ENCODE measurements around the gene ARHGEF28.
A peak's percentile ranks its signal among the peaks of the same experiment; 100 is the strongest.

The ARHGEF28 gene

DNA sequence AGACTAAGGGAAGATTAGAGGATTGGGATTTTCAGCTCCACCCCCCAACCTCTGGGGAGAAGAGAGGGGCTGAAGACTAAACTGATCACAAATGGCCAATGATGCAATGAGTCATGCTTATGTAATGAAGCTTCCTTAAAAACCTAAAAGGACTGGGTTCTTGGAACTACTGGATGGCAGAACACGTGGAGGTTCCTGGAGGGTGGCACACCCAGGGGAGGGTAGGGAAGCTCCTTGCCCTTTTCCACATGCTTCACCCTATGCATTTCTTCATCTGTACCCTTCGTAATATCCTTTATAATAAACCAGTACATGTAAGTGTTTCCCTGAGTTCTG lies 48.6 kb downstream of the ARHGEF28 start:
- Histone ChIP-seq H3K9ac (ENCODE audit: low read length) (no peak overlapping the region), H3K4ac (ENCODE audit: low read depth, low read length) (no peak overlapping the region), H2AK5ac (ENCODE audit: low read length) (no peak overlapping the region), H3K23ac (ENCODE audit: low read length) (no peak overlapping the region), H3K18ac (ENCODE audit: low read length) (no peak overlapping the region), H2BK120ac (ENCODE audit: low read depth, low read length) (no peak overlapping the region), H2BK5ac (ENCODE audit: low read length) (no peak overlapping the region), H3K4me1 (ENCODE audit: control insufficient read depth, low read depth, low read length) (no peaks in the 10 kb centered on the region), H3K4me2 (ENCODE audit: low read length) (no peak overlapping the region), H3K27me3 (ENCODE audit: insufficient read depth, low read length, poor library complexity) (no peaks in the 10 kb centered on the region), H3K36me3 (ENCODE audit: control insufficient read depth, insufficient read depth, low read length) (no peaks in the 10 kb centered on the region), H3K79me1 (ENCODE audit: low read length) (no peaks in the 10 kb centered on the region), H4K8ac (ENCODE audit: low read depth, low read length) (no peak overlapping the region), H4K5ac (ENCODE audit: low read length) (no peak overlapping the region), H3K56ac (ENCODE audit: low read length) (no peak overlapping the region), H3K27ac (ENCODE audit: low read depth, low read length) (no peak overlapping the region), H3K4me3 (ENCODE audit: low read length) (no peak overlapping the region), H3K79me2 (ENCODE audit: control insufficient read depth, insufficient read depth, low read length) (no peaks in the 10 kb centered on the region), H2BK15ac (replicated peaks; ENCODE audit: low read depth) (no peak overlapping the region)
- no CpG with 5 or more reads among the region's 2 CpGs for WGBS (ENCODE audit: extremely low coverage, insufficient coverage, low lambda C conversion rate)
- DNase-seq: peak; percentile 24

DNA sequence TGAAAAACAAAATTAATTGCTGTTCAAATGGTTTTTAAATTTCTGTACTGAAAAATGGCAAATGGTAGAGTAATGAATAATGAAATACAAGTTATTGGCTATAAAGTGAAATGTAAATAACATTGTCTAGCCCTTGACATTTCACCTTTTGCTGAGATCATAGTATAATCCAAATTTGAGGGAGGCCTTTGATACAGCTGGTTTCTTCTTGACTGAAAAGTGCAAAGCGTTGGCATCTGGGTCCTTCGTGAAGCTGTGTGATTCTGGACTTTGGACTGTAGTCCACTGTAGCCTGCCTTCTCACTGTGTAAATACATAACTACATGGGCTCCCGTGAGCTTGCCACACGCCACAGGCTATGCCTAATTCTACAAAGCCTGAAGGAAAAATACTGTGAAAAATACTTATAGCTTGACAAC lies 52.3 kb downstream of the ARHGEF28 start:
- no peak overlapping the region for H3K4ac ChIP-seq (ENCODE audit: low read depth, low read length)
- no peak overlapping the region for H2BK120ac ChIP-seq (ENCODE audit: low read depth, low read length)
- no peaks in the 10 kb centered on the region for H3K27me3 ChIP-seq (ENCODE audit: insufficient read depth, low read length, poor library complexity)
- DNase-seq: no peak
- no peaks in the 10 kb centered on the region for H3K79me1 ChIP-seq (ENCODE audit: low read length)
- no peak overlapping the region for H3K4me2 ChIP-seq (ENCODE audit: low read length)
- H3K18ac ChIP-seq (ENCODE audit: low read length): no peak overlapping the region
- WGBS (ENCODE audit: extremely low coverage, insufficient coverage, low lambda C conversion rate): no CpG with 5 or more reads among the region's 4 CpGs
- no peak overlapping the region for H3K23ac ChIP-seq (ENCODE audit: low read length)
- H3K79me2 ChIP-seq (ENCODE audit: control insufficient read depth, insufficient read depth, low read length): no peaks in the 10 kb centered on the region
- H3K27ac ChIP-seq (ENCODE audit: low read depth, low read length): no peak overlapping the region
- no peaks in the 10 kb centered on the region for H3K4me1 ChIP-seq (ENCODE audit: control insufficient read depth, low read depth, low read length)
- H4K8ac ChIP-seq (ENCODE audit: low read depth, low read length): no peak overlapping the region
- H3K56ac ChIP-seq (ENCODE audit: low read length): no peak overlapping the region
- H3K9ac ChIP-seq (ENCODE audit: low read length): no peak overlapping the region
- no peaks in the 10 kb centered on the region for H3K36me3 ChIP-seq (ENCODE audit: control insufficient read depth, insufficient read depth, low read length)
- no peak overlapping the region for H2BK5ac ChIP-seq (ENCODE audit: low read length)
- no peak overlapping the region for H4K5ac ChIP-seq (ENCODE audit: low read length)
- H2BK15ac ChIP-seq (replicated peaks; ENCODE audit: low read depth): no peak overlapping the region
- H2AK5ac ChIP-seq (ENCODE audit: low read length): no peak overlapping the region
- H3K4me3 ChIP-seq (ENCODE audit: low read length): no peak overlapping the region

DNA sequence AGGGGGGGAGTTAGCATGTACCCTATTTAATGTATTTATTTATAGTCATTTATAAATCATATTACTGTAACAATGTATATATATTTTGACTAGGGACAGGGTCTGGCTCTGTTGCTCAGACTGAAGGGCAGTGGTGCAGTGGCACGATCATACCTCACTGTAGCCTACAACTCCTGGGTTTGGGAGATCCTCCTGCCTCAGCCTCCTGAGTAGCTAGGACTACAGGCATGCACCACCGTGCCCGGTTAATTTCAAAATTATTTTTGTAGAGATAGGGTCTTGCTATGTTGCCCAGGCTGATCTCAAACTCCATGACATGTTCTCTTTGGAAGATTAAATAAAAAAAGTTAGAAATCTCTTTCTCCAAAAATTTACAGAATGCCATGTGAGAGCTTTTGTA lies 52.8 kb downstream of the ARHGEF28 start:
- Histone ChIP-seq H3K23ac (ENCODE audit: low read length) (no peak overlapping the region), H3K4me1 (ENCODE audit: control insufficient read depth, low read depth, low read length) (no peaks in the 10 kb centered on the region), H3K27ac (ENCODE audit: low read depth, low read length) (no peak overlapping the region), H4K8ac (ENCODE audit: low read depth, low read length) (no peak overlapping the region), H2AK5ac (ENCODE audit: low read length) (no peak overlapping the region), H3K18ac (ENCODE audit: low read length) (no peak overlapping the region), H3K79me1 (ENCODE audit: low read length) (no peaks in the 10 kb centered on the region), H2BK15ac (replicated peaks; ENCODE audit: low read depth) (no peak overlapping the region), H3K4me3 (ENCODE audit: low read length) (no peak overlapping the region), H2BK120ac (ENCODE audit: low read depth, low read length) (no peak overlapping the region), H3K4ac (ENCODE audit: low read depth, low read length) (no peak overlapping the region), H3K36me3 (ENCODE audit: control insufficient read depth, insufficient read depth, low read length) (no peaks in the 10 kb centered on the region), H3K4me2 (ENCODE audit: low read length) (no peak overlapping the region), H3K79me2 (ENCODE audit: control insufficient read depth, insufficient read depth, low read length) (no peaks in the 10 kb centered on the region), H3K27me3 (ENCODE audit: insufficient read depth, low read length, poor library complexity) (no peaks in the 10 kb centered on the region), H2BK5ac (ENCODE audit: low read length) (no peak overlapping the region), H3K9ac (ENCODE audit: low read length) (no peak overlapping the region), H3K56ac (ENCODE audit: low read length) (no peak overlapping the region), H4K5ac (ENCODE audit: low read length) (no peak overlapping the region)
- no peak for DNase-seq
- WGBS (ENCODE audit: extremely low coverage, insufficient coverage, low lambda C conversion rate): no CpG with 5 or more reads among the region's 3 CpGs

DNA sequence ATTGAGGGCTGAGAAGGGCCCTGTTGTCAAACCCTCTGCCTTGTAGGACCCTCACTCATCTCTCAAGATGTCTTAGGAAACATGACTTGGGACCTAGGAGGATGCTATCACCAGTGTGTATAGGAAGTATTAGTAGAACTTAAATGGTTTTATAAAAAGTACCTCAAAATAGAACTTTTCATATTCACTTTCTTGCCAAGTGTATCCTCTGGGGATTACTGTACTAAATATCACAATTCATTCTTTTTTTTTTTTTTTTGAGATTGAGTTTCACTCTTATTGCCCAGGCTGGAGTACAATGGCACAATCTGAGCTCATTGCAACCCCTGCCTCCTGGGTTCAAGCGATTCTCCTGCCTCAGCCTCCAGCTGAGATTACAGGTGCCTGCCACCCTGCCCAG lies 56.2 kb downstream of the ARHGEF28 start:
- no peak overlapping the region for H2BK120ac ChIP-seq (ENCODE audit: low read depth, low read length)
- H2BK15ac ChIP-seq (replicated peaks; ENCODE audit: low read depth): no peak overlapping the region
- no peak overlapping the region for H4K8ac ChIP-seq (ENCODE audit: low read depth, low read length)
- H3K27ac ChIP-seq (ENCODE audit: low read depth, low read length): no peak overlapping the region
- H3K79me2 ChIP-seq (ENCODE audit: control insufficient read depth, insufficient read depth, low read length): no peaks in the 10 kb centered on the region
- H3K9ac ChIP-seq (ENCODE audit: low read length): no peak overlapping the region
- no peak overlapping the region for H2BK5ac ChIP-seq (ENCODE audit: low read length)
- no peak overlapping the region for H3K23ac ChIP-seq (ENCODE audit: low read length)
- no peak overlapping the region for H2AK5ac ChIP-seq (ENCODE audit: low read length)
- no peak overlapping the region for H3K4ac ChIP-seq (ENCODE audit: low read depth, low read length)
- no peak overlapping the region for H3K18ac ChIP-seq (ENCODE audit: low read length)
- WGBS (ENCODE audit: extremely low coverage, insufficient coverage, low lambda C conversion rate): no CpG with 5 or more reads among the region's 1 CpG
- no peak overlapping the region for H4K5ac ChIP-seq (ENCODE audit: low read length)
- H3K4me1 ChIP-seq (ENCODE audit: control insufficient read depth, low read depth, low read length): no peaks in the 10 kb centered on the region
- no peak overlapping the region for H3K56ac ChIP-seq (ENCODE audit: low read length)
- no peaks in the 10 kb centered on the region for H3K79me1 ChIP-seq (ENCODE audit: low read length)
- no peak overlapping the region for H3K4me3 ChIP-seq (ENCODE audit: low read length)
- H3K36me3 ChIP-seq (ENCODE audit: control insufficient read depth, insufficient read depth, low read length): no peaks in the 10 kb centered on the region
- H3K27me3 ChIP-seq (ENCODE audit: insufficient read depth, low read length, poor library complexity): no peaks in the 10 kb centered on the region
- no peak overlapping the region for H3K4me2 ChIP-seq (ENCODE audit: low read length)
- DNase-seq: no peak

DNA sequence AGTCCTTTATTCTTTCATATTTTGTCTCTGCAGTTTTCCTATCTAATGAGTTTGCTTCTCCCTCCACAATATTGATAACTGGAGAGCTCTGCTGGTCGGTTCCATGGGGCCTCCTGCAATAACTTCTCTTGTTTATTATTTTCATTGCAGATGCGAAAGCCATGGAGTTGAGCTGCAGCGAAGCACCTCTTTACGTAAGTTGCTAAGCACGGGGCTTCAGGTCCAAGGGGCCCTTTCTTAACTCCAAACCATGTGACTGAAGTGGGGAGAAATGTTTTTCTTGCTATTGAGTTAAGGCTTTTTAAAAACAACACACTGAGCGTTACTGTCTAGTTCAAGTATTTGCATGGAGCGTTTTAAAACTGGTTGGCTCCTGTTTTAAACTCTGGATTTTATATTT lies 58.7 kb downstream of the ARHGEF28 start:
- Histone ChIP-seq H3K23ac (ENCODE audit: low read length) (no peak overlapping the region), H2BK15ac (replicated peaks; ENCODE audit: low read depth) (no peak overlapping the region), H3K4ac (ENCODE audit: low read depth, low read length) (no peak overlapping the region), H3K79me1 (ENCODE audit: low read length) (no peaks in the 10 kb centered on the region), H3K4me2 (ENCODE audit: low read length) (no peak overlapping the region), H3K56ac (ENCODE audit: low read length) (no peak overlapping the region), H3K4me1 (ENCODE audit: control insufficient read depth, low read depth, low read length) (no peaks in the 10 kb centered on the region), H2BK5ac (ENCODE audit: low read length) (no peak overlapping the region), H4K5ac (ENCODE audit: low read length) (no peak overlapping the region), H4K8ac (ENCODE audit: low read depth, low read length) (no peak overlapping the region), H3K79me2 (ENCODE audit: control insufficient read depth, insufficient read depth, low read length) (no peaks in the 10 kb centered on the region), H3K4me3 (ENCODE audit: low read length) (no peak overlapping the region), H3K27me3 (ENCODE audit: insufficient read depth, low read length, poor library complexity) (no peaks in the 10 kb centered on the region), H3K18ac (ENCODE audit: low read length) (no peak overlapping the region), H3K36me3 (ENCODE audit: control insufficient read depth, insufficient read depth, low read length) (no peaks in the 10 kb centered on the region), H2BK120ac (ENCODE audit: low read depth, low read length) (no peak overlapping the region), H2AK5ac (ENCODE audit: low read length) (no peak overlapping the region), H3K9ac (ENCODE audit: low read length) (no peak overlapping the region), H3K27ac (ENCODE audit: low read depth, low read length) (no peak overlapping the region)
- no peak for DNase-seq
- no CpG with 5 or more reads among the region's 7 CpGs for WGBS (ENCODE audit: extremely low coverage, insufficient coverage, low lambda C conversion rate)

DNA sequence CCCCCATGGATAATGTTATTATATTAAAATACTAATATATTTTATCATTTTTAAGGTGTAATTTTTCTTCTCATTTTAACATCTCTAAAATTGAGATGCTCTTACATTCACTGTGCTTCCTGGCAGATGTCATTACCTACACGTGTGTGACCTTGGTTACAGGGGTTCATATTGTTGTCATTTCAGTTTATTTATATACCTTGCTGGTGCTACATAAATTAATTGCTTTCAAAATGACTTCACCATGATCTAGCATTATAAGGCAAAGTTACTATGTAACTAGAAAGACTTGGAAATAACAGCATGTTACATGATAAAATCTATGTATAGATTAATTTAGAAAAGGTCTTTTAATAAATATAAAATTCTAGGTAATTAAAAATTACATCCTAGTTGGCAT lies 60.9 kb downstream of the ARHGEF28 start:
- Histone ChIP-seq H4K5ac (ENCODE audit: low read length) (no peak overlapping the region), H3K9ac (ENCODE audit: low read length) (no peak overlapping the region), H3K79me1 (ENCODE audit: low read length) (no peaks in the 10 kb centered on the region), H3K4me3 (ENCODE audit: low read length) (no peak overlapping the region), H2BK120ac (ENCODE audit: low read depth, low read length) (no peak overlapping the region), H3K27me3 (ENCODE audit: insufficient read depth, low read length, poor library complexity) (no peaks in the 10 kb centered on the region), H3K4me1 (ENCODE audit: control insufficient read depth, low read depth, low read length) (no peaks in the 10 kb centered on the region), H3K4me2 (ENCODE audit: low read length) (no peak overlapping the region), H2BK15ac (replicated peaks; ENCODE audit: low read depth) (no peak overlapping the region), H3K23ac (ENCODE audit: low read length) (no peak overlapping the region), H3K79me2 (ENCODE audit: control insufficient read depth, insufficient read depth, low read length) (no peaks in the 10 kb centered on the region), H3K56ac (ENCODE audit: low read length) (no peak overlapping the region), H3K36me3 (ENCODE audit: control insufficient read depth, insufficient read depth, low read length) (no peaks in the 10 kb centered on the region), H3K27ac (ENCODE audit: low read depth, low read length) (no peak overlapping the region), H2AK5ac (ENCODE audit: low read length) (no peak overlapping the region), H3K4ac (ENCODE audit: low read depth, low read length) (no peak overlapping the region), H2BK5ac (ENCODE audit: low read length) (no peak overlapping the region), H3K18ac (ENCODE audit: low read length) (no peak overlapping the region), H4K8ac (ENCODE audit: low read depth, low read length) (no peak overlapping the region)
- WGBS (ENCODE audit: extremely low coverage, insufficient coverage, low lambda C conversion rate): no CpG with 5 or more reads among the region's 1 CpG
- DNase-seq: no peak
